Fibroblast of skin of right biceps (primary cell): ENCODE data around the gene WIPF2.
"Not testable (repeated sequence)": the region's sequence is repeated elsewhere in the genome, so short reads cannot be mapped to it uniquely, and the experiment has no call there.

ENCODE experiments used
- DNase-seq: peaks from one replicate; pipeline ENCODE4 v3.0.0-alpha.2; 2013

The WIPF2 gene

GRCh38 chr17:40192961-40193360, 26.1 kb upstream of the WIPF2 start:
- no peak for DNase-seq

GRCh38 chr17:40194821-40195220, 24.3 kb upstream of the WIPF2 start:
- no peak for DNase-seq

GRCh38 chr17:40197550-40197949, 21.6 kb upstream of the WIPF2 start:
- no peak for DNase-seq

DNA sequence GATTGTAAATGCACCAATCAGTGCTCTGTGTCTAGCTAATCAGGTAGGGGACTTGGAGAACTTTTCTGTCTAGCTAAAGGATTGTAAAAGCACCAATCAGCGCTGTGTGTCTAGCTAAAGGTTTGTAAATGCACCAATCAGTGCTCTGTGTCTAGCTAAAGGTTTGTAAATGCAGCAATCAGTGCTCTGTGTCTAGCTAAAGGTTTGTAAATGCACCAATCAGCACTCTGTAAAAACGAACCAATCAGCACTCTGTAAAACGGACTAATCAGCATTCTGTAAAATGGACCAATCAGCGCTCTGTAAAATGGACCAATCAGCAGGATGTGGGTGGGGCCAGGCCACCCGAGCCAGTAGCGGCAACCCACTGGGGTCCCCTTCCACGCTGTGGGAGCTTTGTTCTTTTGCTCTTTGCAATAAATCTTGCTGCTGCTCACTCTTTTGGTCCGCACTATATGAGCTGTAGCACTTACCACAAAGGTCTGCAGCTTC, 21.1 kb upstream of the WIPF2 start:
- not testable (repeated sequence) for DNase-seq

DNA sequence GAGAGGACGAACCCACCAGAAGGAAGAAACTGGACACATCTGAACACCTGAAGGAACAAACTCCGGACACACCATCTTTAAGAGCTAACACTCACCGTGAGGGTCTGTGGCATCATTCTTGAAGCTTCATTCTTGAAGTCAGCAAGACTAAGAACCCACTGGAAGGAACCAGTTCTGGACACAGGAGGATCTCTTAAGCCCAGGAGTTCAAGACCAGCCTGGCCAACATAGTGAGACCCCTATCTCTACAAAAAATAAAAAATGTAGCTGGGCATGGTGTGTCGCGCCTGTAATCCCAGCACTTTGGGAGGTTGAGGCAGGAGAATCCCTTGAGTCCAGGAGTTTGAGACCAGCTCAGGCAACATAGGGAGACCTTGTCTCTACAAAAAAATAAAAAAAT, 20.5 kb upstream of the WIPF2 start:
- no peak for DNase-seq

DNA sequence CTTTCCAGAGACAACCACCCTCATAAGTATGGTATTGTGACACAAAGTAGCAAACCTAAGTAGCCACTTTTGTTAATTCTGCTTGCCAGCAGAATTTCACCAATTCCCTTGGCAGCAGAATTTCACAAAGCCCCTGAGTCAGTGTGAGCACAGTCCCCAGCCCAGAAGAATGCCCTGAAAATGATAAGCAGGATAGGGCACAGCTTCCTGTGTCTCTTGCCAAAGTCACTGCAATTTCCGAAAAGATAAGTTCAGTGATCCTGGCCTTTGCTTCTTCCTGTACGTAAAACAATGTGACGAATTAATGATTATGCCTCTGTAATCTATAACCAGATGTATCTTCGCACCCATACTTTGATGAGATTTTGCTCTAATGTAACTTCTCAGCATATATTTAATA, 16.0 kb upstream of the WIPF2 start:
- no peak for DNase-seq

GRCh38 chr17:40206193-40206592, 12.9 kb upstream of the WIPF2 start:
- not testable (repeated sequence) for DNase-seq

- peak; percentile 75 for DNase-seq
Measured at GRCh38 chr17:40209404-40210093, 9.6 kb upstream of the WIPF2 start.

DNA sequence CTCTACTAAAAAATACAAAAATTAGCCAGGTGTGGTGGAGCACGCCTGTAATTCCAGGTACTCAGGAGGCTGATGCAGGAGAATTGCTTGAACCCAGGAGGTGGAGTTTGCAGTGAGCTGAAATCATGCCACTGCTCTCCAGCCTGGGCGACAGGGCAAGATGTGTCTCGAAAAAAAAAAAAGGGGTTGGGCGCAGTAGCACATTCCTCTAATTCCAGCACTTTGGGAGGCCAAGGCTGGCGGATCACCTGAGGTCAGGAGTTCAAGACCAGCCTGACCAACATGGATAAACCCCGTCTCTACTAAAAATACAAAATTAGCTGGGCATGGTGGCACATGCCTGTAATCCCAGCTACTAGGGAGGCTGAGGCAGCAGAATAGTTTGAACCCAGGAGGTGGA, 5.2 kb upstream of the WIPF2 start:
- DNase-seq, result not testable (repeated sequence)

- no peak for DNase-seq
Measured at GRCh38 chr17:40218006-40218739, 931 bp upstream of the WIPF2 start.

- DNase-seq, result peak; percentile 54
Measured at GRCh38 chr17:40219594-40220338, 662 bp downstream of the WIPF2 start.

DNA sequence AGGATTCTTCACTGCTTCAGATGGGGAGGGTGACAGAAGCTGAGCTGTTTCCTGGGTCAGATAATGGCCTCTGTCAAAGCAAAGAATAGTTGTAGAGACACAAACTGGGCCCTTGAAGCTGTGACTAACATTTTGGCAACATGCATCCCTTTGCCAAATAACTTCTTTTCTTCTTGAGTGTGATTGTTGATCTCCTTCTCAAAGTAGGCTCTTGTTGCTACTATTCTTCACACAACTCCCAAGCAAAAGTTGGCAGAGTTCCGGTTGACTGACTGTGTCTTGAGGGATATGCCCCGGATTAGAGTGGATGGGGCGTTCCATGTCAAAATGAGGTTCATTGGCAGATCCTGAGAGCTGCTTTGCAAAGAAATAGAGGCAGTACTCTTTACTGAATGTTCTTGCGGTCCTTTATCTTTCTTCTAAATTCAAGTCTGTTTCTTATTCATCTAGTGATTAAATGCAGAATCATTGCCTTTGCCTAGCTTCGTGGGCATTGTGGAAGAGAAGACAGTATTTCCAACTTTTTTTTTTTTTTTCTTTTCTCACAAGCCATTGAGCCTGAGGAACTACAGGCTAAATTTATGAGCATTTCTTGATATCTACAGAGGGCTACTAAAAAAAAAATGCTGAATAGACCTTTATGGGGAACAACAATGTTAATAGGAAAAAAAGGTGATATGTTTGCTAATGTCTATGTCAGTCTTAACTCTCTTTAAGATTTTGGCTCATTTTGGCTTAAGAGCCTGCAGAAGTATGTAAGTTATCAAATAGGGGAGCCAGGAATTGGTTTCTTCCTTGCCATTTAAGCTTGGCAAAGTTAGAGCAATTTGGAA, 5.8 kb downstream of the WIPF2 start:
- DNase-seq, result peak; percentile 19

DNA sequence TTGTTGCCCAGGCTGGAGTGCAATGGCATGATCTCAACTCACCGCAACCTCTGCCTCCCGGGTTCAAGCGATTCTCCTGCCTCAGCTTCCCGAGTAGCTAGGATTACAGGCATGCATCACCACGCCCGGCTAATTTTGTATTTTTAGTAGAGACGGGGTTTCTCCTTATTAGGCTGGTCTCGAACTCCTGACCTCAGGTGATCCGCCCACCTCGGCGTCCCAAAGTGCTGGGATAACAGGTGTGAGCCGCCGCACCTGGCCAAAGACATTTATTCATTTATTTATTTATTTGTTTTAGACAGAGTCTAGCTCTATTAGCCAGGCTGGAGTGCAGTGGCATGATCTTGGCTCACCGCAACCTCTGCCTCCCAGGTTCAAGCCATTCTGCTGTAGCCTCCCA, 10.0 kb downstream of the WIPF2 start:
- DNase-seq, result not testable (repeated sequence)

GRCh38 chr17:40230670-40231069, 11.6 kb downstream of the WIPF2 start:
- no peak for DNase-seq

DNA sequence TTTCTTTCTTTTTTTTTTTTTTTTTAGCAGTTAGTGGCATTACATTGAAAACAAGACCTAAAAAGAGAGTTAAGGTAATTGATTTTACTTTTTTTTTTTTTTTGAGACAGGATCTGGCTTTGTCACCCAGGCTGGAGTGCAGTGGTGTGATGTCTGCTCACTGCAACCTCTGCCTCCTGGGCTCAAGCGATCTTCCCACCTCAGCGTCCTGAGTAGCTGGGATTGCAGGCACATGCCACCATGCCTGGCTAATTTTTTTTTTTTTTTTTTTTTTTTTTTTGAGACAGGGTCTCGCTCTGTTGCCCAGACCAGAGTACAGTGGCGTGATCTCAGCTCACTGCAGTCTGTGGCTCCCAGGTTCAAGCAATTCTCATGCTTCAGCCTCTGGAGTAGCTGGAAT, 12.8 kb downstream of the WIPF2 start:
- not testable (repeated sequence) for DNase-seq

DNA sequence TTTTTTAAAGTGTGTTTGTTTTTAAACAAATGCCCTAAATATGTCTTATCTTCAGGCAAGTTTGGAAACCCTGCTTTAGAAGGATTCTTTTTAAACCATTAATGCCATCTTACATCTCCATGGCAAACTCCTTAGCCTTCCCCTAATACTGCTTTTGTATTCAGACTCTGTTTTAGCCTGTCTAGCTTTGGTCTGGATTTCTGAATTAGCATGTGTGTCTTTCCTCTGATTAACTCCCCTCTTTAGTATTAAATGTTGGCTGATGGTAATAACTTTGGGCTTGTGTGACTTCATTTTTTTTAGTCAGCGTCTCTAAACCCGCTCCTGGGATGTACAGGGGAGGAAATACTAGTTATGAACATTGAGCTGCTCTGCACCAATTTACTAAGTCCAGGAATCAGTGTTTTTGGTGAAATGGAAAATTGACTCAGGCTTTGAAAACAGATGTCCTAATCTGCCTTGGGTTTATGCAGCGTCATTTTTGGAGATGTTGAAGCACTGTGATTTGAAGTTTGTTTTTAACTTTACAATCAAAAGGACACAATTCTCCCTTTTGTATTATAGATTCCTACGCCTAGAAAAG, 22.2 kb downstream of the WIPF2 start:
- DNase-seq, result peak; percentile 10

DNA sequence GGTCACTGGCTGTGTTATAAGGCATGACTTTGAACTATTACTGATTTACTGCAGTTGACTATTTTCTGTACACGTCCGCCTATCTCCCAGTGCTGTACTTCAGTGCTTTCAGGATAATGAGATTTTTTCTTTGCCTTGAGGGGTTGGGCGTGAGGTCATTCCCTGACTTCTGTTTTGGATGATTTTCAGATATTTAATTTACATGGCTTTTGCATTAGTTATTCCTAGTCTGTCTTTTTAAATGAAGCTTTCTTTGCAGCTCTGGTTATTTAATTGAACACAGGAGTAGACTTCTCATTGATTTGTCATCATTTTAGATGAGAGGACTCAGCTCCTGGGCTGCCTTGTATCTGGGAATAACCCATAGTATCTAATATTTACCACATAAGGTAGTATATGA, 23.7 kb downstream of the WIPF2 start:
- peak; percentile 66 for DNase-seq

GRCh38 chr17:40243761-40244160, 24.7 kb downstream of the WIPF2 start:
- DNase-seq, result peak; percentile 41

- no peak for DNase-seq
Measured at GRCh38 chr17:40244255-40244654, 25.2 kb downstream of the WIPF2 start.

DNA sequence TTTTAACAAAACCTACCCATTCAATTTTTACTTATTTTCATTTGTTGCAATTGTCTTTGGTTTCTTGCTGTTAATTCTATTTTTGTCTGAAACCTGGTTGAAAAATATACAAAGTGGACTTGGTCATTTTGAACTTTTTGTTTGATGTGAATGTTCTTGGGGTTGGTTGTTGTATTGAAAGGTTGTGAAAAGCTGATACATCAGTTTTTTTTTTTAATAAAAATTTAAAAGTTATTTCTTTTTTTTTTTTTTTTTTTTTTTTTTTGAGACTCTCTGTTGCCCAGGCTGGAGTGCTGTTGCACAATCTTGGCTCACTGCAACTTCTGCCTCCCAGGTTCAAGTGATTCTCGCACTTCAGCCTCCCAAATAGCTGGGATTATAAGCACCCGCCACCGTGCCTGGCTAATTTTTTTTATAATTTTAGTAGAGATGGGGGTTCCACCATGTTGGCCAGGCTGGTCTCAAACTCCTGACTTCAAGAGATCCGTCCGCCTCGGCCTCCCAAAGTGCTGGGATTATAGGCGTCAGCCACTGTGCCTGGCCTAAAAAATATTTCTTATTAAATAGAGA, 28.9 kb downstream of the WIPF2 start:
- DNase-seq, result no peak

GRCh38 chr17:40248507-40248906, 29.4 kb downstream of the WIPF2 start:
- no peak for DNase-seq

DNA sequence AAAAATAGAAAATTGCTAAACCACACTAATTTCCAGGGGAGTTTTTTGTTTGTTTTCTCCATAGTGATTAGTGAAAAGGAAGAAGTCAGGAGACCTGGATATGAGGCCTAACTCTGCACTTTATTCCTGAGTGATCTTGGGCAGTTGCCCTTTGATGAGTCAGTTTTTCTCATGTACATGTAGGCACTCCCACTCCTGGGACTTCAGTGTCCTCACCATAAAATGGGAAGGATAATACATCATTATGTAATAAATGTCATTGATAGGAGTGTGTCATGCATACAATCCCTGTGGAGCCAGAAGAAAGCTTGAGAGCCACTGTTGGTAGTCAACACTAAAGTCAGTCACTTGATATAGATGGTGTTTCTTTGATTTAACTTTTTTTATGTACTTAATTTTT, 32.5 kb downstream of the WIPF2 start:
- DNase-seq, result peak; percentile 84
